ENCODE results near the gene KNL1.

The KNL1 gene

DNA sequence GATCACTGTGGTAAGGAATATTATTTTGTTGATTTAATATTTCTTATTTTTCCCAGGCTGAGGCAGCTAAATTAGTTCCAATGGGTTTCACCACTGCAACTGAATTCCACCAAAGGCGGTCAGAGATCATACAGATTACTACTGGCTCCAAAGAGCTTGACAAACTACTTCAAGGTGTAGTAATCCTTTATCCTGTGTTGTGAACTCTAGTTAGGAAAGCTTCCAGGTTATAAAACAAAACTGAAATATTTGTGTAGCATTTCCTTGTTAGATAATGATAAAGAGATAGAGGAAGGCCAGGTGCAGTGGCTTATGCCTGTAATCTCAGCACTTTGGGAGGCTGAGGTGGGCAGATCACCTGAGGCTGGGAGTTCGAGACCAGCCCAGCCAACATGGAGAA, 112.1 kb downstream of the KNL1 start:
- Histone ChIP-seq H3K4me1 (ENCODE audit: control insufficient read depth in 1 of 2, insufficient read depth in 1 of 2, low read depth in 1 of 2, low read length in 1 of 2) (no peaks in the 10 kb centered on the region), H3K36me3 (peaks cover 39% of the 10 kb centered on the region), H3K9me3 (no peaks in the 10 kb centered on the region)

More for the DNA sequence above, 112.1 kb downstream of the KNL1 start:
- no peak overlapping the region for H3K27ac ChIP-seq
- no peak overlapping the region for H3K4me3 ChIP-seq (ENCODE audit: low read depth in 1 of 2, low read length in 1 of 2)
- H3K27me3 ChIP-seq = no peaks in the 10 kb centered on the region
- TF ChIP-seq, protein P1, sequence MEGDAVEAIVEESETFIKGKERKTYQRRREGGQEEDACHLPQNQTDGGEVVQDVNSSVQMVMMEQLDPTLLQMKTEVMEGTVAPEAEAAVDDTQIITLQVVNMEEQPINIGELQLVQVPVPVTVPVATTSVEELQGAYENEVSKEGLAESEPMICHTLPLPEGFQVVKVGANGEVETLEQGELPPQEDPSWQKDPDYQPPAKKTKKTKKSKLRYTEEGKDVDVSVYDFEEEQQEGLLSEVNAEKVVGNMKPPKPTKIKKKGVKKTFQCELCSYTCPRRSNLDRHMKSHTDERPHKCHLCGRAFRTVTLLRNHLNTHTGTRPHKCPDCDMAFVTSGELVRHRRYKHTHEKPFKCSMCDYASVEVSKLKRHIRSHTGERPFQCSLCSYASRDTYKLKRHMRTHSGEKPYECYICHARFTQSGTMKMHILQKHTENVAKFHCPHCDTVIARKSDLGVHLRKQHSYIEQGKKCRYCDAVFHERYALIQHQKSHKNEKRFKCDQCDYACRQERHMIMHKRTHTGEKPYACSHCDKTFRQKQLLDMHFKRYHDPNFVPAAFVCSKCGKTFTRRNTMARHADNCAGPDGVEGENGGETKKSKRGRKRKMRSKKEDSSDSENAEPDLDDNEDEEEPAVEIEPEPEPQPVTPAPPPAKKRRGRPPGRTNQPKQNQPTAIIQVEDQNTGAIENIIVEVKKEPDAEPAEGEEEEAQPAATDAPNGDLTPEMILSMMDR (IDR thresholded peaks at IDR 0.05) = no peak
